Endothelial cell of umbilical vein (primary cell): Measurements from ENCODE around the gene NKX3-2. TPM values are rescaled to one million over a fixed set of nuclear protein-coding genes. Genes with fewer than 3 reads are reported as not detected.

Source experiments
- BruUV-seq: library from RNA; stranded (reverse); fragments of 400-500 nt; replicated peaks from 2 replicates; lab custom pipeline; 2021; lab: Mats Ljungman, UMichigan
- CTCF ChIA-PET: fragments of 300-600, 350-600 bp; sonication (Branson Sonifier 250); formaldehyde crosslinking; loops from one replicate; lab custom pipeline; 2021; ENCODE audit warnings: antibody characterized with exemption, inconsistent platforms; lab: Charles Lee
- POLR2A ChIA-PET: fragments of 300-600, 350-600 bp; sonication (Branson Sonifier 250); formaldehyde crosslinking; loops from one replicate; lab custom pipeline; 2021; ENCODE audit warnings: antibody characterized with exemption, inconsistent platforms; lab: Charles Lee
- DNase-seq: peaks from one replicate; pipeline ENCODE4 v3.0.0-alpha.2; 2011; ENCODE audit warnings: low read depth, low spot score
- FAIRE-seq: peaks from 2 replicates; lab custom pipeline; 2011; peaks lifted over from hg19 to GRCh38; lab: Jason Lieb, UNC
- H2AFZ ChIP-seq: 2 replicates; pipeline ENCODE4 v1.6.0; 2012; ENCODE audit warnings: low read depth, low read length, control low read depth, inconsistent platforms
- H3K27ac ChIP-seq: 2 replicates; pipeline ENCODE4 v1.5.1; 2011; ENCODE audit warnings: low read depth, mild to moderate bottlenecking, control low read depth, low read length, moderate library complexity; ENCODE audit not compliant: insufficient read depth
- H3K27me3 ChIP-seq, 2 experiments: 2 replicates each; pipeline versions ENCODE4 v1.6.0 to v1.6.1; 2011; ENCODE audit warnings: low read length in 2 of 2, mixed read lengths in 1 of 2; ENCODE audit not compliant: control insufficient read depth in 2 of 2, insufficient read depth in 2 of 2
- H3K36me3 ChIP-seq, 2 experiments: 2 replicates in 1 of 2; 3 replicates in 1 of 2; pipeline ENCODE4 v1.5.1; 2011; ENCODE audit warnings: low read length in 2 of 2, mild to moderate bottlenecking in 1 of 2, moderate library complexity in 1 of 2; ENCODE audit not compliant: control insufficient read depth in 2 of 2, insufficient read depth in 2 of 2; ENCODE audit errors: extremely low read depth in 1 of 2
- H3K4me1 ChIP-seq: 3 replicates; pipeline ENCODE4 v1.5.1; 2011; ENCODE audit warnings: mild to moderate bottlenecking, low read length; ENCODE audit not compliant: control insufficient read depth, insufficient read depth; ENCODE audit errors: extremely low read depth
- H3K4me2 ChIP-seq: 2 replicates; pipeline ENCODE4 v1.6.1; 2011; ENCODE audit warnings: low read length, control low read depth, mixed read lengths; ENCODE audit not compliant: insufficient read depth
- H3K4me3 ChIP-seq, 3 experiments: fragments of 200-600 bp in 1 of 3; sonication (generic), shearing (Covaris generic) in 1 of 3; replicated peaks in 1 of 3; 2 replicates each; pipeline ENCODE4 v1.5.1; 2011 to 2016; ENCODE audit warnings: control low read depth in 3 of 3, low read length in 3 of 3, mild to moderate bottlenecking in 2 of 3, inconsistent platforms in 1 of 3, low read depth in 1 of 3, moderate library complexity in 1 of 3; ENCODE audit not compliant: insufficient read depth in 1 of 3
- H3K79me2 ChIP-seq: 2 replicates; pipeline ENCODE4 v1.6.0; 2012; ENCODE audit warnings: low read length, inconsistent platforms; ENCODE audit not compliant: control insufficient read depth, insufficient read depth
- H3K9ac ChIP-seq: replicated peaks from 2 replicates; pipeline ENCODE3; 2011; ENCODE audit warnings: low read length, control low read depth; ENCODE audit not compliant: insufficient read depth; ENCODE audit errors: extremely low read depth
- H3K9me1 ChIP-seq: replicated peaks from 3 replicates; pipeline ENCODE4 v1.6.0; 2011; ENCODE audit warnings: mild to moderate bottlenecking, low read length; ENCODE audit not compliant: control insufficient read depth, insufficient read depth; ENCODE audit errors: extremely low read depth
- H3K9me3 ChIP-seq: replicated peaks from 2 replicates; pipeline ENCODE4 v1.5.1; 2012; ENCODE audit warnings: low read length, inconsistent platforms; ENCODE audit not compliant: control insufficient read depth, insufficient read depth
- H4K20me1 ChIP-seq: replicated peaks from 2 replicates; pipeline ENCODE3; 2011; ENCODE audit warnings: mild to moderate bottlenecking, low read length; ENCODE audit not compliant: control insufficient read depth, insufficient read depth; ENCODE audit errors: extremely low read depth
- CTCF ChIP-seq, 2 donors: IDR thresholded peaks; 1 replicate in 1 of 2; 2 replicates in 1 of 2; pipeline ENCODE4 v1.5.1; 2011; ENCODE audit warnings: low read length in 2 of 2, mild to moderate bottlenecking in 2 of 2, moderate library complexity in 2 of 2, control low read depth in 1 of 2, inconsistent platforms in 1 of 2, low read depth in 1 of 2; ENCODE audit not compliant: insufficient read depth in 1 of 2; ENCODE audit errors: extremely low read depth in 1 of 2
- EZH2 ChIP-seq: IDR thresholded peaks from 2 replicates; pipeline ENCODE4 v1.6.1; 2012; ENCODE audit warnings: borderline replicate concordance, low read depth, mild to moderate bottlenecking, moderate library complexity, low read length, inconsistent platforms; ENCODE audit not compliant: severe bottlenecking
- JUN ChIP-seq: IDR thresholded peaks from 2 replicates; pipeline ENCODE4 v1.6.1; 2011; ENCODE audit warnings: borderline replicate concordance, low read depth; ENCODE audit not compliant: insufficient read length, insufficient read depth
- MAX ChIP-seq: IDR thresholded peaks from 2 replicates; pipeline ENCODE4 v1.6.1; 2011; ENCODE audit not compliant: insufficient read depth, insufficient read length
- MYC ChIP-seq: IDR thresholded peaks from one replicate; pipeline ENCODE4 v1.6.1; 2011; ENCODE audit warnings: mild to moderate bottlenecking, low read depth, low read length
- POLR2AphosphoS5 ChIP-seq: IDR thresholded peaks from 2 replicates; pipeline ENCODE4 v1.6.1; 2012; ENCODE audit warnings: low read depth, mild to moderate bottlenecking, control low read depth, low read length, moderate library complexity; ENCODE audit not compliant: insufficient read depth
- dilution Hi-C: fragments of 300-500 bp; cut with MboI; formaldehyde crosslinking; loops from one replicate; pipeline ENCODE4 v1.15.0; 2019; ENCODE audit warnings: low sequenced_read_pairs; ENCODE audit not compliant: extremely low pct_ligation_motif_present
- intact Hi-C: fragments of 100-400 bp; cut with micrococcal nuclease; formaldehyde crosslinking; loops from one replicate; pipeline ENCODE4 v1.10.0; 2022
- polyA plus RNA-seq, 4 experiments: library from polyadenylated mRNA; depleted of rRNA in 3 of 4; stranded (reverse) in 3 of 4; unstranded in 1 of 4; fragments of >200 nt; gene quantifications; 2 replicates each; pipeline versions ENCODE4 v1.2.1 to v1.2.3, GENCODE V29; 2011 to 2012; ENCODE audit warnings: missing spikeins in 1 of 4
- total RNA-seq: library from RNA; stranded (reverse); gene quantifications from 2 replicates; pipeline ENCODE4 v1.2.3, GENCODE V29; 2021

NKX3-2 gene
- total and polyA plus RNA-seq, 2 donors (not counting 3 experiments of a cell fraction or from before 2014, with no cell fraction given), result not detected

- intact Hi-C loops (no loop called here), dilution Hi-C loops (no loop called here)
- POLR2A ChIA-PET, result no interaction called here
- Histone ChIP-seq H3K9me3 (peaks cover 7% of the 10 kb centered on the region), H3K9me1 (no peaks in the 10 kb centered on the region), H3K79me2 (no peaks in the 10 kb centered on the region), H2AFZ (no peak overlapping the region), H4K20me1 (no peaks in the 10 kb centered on the region), H3K4me1 (no peaks in the 10 kb centered on the region), H3K36me3 (no peaks in the 10 kb centered on the region), H3K27me3 (peaks cover 86 to 96% of the 10 kb centered on the region in 2 experiments), H3K27ac (no peak overlapping the region), H3K4me3 (no peak overlapping the region), H3K4me2 (no peak overlapping the region), H3K9ac (no peak overlapping the region)
- BruUV-seq, result no TSS peak
- CTCF ChIA-PET, result interaction anchor here (1.8 kb wide), 1 partner anchor 19 kb away, joined by 6 read pairs; the partner anchor contains the start of gene NKX3-2
- no peak for FAIRE-seq
- DNase-seq, result no peak
- TF ChIP-seq CTCF (IDR thresholded peaks at IDR 0.05; ENCODE audit: extremely low read depth in 1 of 2, insufficient read depth in 1 of 2, low read depth in 1 of 2, low read length in 2 of 2) (no peak), POLR2AphosphoS5 (no peak), JUN (no peak), EZH2 (no peak), MYC (no peak), MAX (no peak)
Measured at GRCh38 chr4:13524504-13525243, 19.6 kb downstream of the NKX3-2 start.
